Measurements from ENCODE around the gene PEPD.

Gene PEPD

DNA sequence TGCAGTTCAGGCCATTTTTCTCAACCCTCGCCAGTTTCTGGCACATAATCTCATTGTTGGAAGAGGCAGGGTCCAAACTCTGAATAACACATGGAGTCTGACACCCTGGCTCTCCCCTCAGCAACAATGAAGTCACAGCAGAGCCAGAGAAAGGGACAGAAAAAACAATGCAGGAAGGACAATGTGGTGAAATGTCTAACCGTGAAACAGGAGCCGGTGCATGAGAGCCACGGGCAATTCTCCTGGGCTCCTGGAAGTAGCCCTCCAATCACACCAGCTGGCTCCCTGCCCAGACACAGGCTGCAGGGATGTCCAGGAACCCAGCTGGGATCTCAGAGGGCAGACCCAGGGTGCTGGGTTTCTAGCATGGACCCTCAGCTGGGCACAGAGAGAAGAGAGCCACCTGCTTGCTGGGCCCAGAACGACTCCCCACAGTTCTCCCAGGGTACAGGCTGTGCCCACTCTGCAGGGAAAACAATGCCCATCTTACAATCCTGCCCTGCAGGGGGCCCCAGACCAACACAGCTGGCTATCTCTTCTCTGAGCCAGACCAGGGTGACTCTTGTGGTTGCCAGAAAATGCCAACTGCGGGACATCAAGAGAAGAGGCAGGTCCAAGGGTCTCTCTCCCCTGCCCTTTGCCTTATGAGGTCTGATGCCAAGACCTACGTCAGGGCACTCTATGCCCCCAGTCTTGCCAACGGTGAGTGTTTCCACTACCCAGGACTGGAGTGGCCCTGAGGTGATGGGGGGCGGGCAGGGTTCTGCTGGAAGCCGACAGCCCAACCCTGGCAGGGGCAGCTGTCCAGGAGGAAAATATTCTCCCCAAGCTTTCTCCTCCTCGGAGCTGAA, 83.5 kb downstream of the PEPD start:
- H3K36me3 Mint-ChIP-seq = peaks cover 6% of the 10 kb centered on the region
- H3K27ac Mint-ChIP-seq = no peak overlapping the region
- no peak overlapping the region for H3K4me3 Mint-ChIP-seq

DNA sequence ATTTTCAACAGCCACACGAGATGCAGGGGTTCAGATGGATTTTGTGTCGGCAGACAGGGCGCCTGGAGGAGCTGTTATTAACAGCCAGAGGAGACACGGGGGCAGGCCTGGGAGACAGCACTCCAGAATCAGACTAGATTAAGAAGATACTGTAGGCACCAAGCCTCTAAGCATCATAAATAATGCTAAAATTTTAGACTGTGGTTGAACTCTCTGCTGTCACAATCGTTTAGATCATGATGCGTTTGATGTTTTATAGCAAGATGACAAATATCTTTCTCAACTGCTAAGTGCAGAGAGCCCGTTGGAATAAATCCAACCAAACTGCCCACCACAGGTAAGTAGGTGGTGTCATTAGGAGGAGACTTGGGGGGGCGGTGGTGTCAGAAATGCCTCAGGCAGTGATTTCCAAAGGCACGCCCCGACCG, 84.2 kb downstream of the PEPD start:
- no peaks in the 10 kb centered on the region for H3K27me3 Mint-ChIP-seq
- DNase-seq (ENCODE audit: low spot score in 2 of 2) (no peak), ATAC-seq (ENCODE audit: low read depth) (no peak)
- H3K27ac Mint-ChIP-seq = no peak overlapping the region
- H3K36me3 Mint-ChIP-seq = peaks cover 4% of the 10 kb centered on the region
- H3K9me3 Mint-ChIP-seq = no peaks in the 10 kb centered on the region
- H3K4me1 Mint-ChIP-seq = no peaks in the 10 kb centered on the region
- no peak overlapping the region for H3K4me3 Mint-ChIP-seq

More for the DNA sequence above, 83.5 kb downstream of the PEPD start:
- no peaks in the 10 kb centered on the region for H3K4me1 Mint-ChIP-seq
- ATAC-seq (ENCODE audit: low read depth) = no peak
- H3K9me3 Mint-ChIP-seq = no peaks in the 10 kb centered on the region
- DNase-seq (ENCODE audit: low spot score in 2 of 2) = no peak
- H3K27me3 Mint-ChIP-seq = no peaks in the 10 kb centered on the region

DNA sequence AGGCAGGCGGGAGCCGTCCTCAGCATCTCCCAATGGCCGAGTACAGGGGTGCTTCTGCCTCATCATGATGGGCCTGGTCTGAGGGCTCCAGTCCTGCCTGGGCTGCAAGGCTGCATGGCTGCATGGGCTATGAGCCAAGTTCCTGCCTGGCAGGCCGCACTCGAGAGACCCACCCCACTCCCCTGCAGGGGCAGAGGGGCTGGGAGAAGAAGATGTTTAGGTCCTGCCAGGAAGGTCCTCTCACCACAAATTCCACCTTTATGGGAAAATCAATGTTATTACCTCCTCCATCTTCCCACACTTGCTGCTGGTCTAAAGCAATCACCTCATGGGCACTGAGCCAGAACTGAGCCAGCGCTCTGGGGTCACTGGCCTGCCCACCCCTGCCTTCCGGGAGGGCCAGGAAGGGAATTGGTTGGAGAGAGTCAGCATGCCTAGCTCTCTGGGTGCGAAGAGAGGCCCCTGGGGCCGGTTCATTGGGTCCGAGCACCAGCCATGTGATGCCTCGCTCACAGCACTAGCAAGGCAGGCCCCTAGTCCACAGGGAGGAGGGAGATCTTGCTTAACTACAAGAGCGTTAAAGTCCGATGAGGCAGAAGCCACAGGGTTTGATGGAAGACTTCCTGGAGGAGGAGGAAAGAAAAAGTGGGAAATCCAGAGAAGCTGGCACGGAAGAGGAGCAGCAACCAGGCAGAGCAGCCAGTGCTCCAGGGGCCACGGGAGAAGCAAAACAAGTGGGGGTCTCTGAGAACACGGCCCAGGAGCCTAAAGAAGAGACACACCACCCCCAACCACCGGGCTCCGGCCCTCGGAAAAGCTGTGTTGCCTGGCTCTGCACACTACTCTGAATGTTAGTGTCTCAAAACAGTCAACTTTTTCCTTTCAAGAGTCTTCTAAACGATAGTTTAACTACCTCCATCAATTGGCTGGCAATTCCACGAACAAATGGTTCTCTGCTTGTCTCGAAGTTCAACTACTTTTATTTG, 84.9 kb downstream of the PEPD start:
- Mint-ChIP-seq H3K4me3 (no peak overlapping the region), H3K4me1 (no peaks in the 10 kb centered on the region), H3K27ac (no peak overlapping the region), H3K9me3 (no peaks in the 10 kb centered on the region), H3K27me3 (no peaks in the 10 kb centered on the region), H3K36me3 (peaks cover 4% of the 10 kb centered on the region)
- DNase-seq (ENCODE audit: low spot score in 2 of 2) = no peak
- no peak for ATAC-seq (ENCODE audit: low read depth)

DNA sequence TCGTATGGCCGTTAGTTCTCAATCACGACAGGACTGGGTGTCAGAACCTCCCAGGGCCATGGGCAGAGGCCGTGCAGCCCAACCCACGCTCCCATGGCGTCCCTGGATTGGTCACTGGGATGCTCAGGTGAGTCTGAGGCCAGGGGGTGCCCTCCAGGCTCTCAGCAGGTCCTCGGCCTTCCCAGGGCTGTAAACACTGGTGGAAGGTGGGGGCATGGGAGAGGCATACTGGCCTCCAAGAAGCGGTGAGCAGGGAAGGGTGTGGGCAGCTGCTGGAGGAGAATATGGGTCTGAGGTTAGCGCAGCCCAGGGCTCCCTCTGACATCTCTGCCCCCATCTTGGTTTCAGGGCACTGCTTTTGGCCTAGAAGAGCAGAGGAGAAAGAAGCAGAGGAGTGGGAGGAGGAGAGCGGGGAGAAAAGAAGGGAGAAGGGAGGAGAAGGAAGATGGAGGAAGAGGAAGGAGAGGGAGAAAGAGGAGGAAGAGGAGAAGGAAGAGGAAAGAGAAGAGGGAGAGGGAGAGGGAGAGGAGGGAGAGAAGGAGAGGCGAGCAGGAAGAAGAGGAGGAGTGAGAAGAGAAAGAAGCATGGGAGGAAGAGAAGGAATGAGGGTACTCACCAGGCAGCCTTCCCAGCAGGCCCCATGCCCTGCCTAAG, 85.8 kb downstream of the PEPD start:
- no peak for ATAC-seq (ENCODE audit: low read depth)
- H3K27me3 Mint-ChIP-seq = no peaks in the 10 kb centered on the region
- H3K4me3 Mint-ChIP-seq = no peak overlapping the region
- H3K9me3 Mint-ChIP-seq = no peaks in the 10 kb centered on the region
- H3K36me3 Mint-ChIP-seq = peaks cover 4% of the 10 kb centered on the region
- no peak for DNase-seq (ENCODE audit: low spot score in 2 of 2)
- peaks cover 2% of the 10 kb centered on the region for H3K4me1 Mint-ChIP-seq
- no peak overlapping the region for H3K27ac Mint-ChIP-seq

DNA sequence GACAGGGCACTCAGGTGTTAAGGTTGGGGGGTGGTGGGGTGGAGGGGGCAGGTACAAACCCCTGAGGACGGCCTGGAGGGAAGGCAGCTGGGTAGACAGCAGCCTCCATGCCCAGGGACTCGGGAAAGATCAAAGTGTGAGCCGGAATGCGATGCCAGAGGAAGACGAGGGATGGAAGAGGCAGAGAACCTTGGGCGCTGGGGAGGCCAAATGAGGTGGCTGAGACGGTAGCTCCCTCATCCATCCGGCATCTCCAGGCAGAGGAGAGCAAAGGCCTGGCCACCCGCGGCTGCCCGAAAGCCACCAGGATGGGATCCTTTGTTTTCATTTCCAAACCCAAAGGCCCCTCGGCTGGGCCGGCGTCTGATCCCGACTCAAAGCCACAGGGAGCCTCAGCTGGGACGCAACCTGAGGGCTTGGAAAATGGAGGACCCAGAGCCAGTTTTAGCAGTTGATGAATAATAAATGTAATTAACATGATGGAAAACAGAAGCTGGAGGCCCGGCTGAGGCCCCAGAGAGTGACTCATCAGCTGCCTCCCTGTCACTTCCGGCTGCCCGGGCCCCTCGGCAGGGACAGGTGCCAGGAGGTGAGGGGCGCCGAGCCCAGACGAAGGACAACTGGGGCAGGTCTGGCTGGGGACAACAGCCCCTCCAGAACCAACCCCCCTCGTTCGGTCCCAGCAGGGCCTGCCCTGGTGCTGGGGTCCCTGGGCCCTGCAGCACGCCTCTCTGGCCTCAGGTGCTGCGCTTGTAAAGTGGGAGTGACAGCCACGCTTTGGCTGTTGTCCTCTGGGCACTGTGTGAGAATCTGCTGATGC, 86.5 kb downstream of the PEPD start:
- no peaks in the 10 kb centered on the region for H3K27me3 Mint-ChIP-seq
- no peak for ATAC-seq (ENCODE audit: low read depth)
- no peaks in the 10 kb centered on the region for H3K9me3 Mint-ChIP-seq
- H3K4me3 Mint-ChIP-seq = no peak overlapping the region
- H3K36me3 Mint-ChIP-seq = peaks cover 4% of the 10 kb centered on the region
- DNase-seq (ENCODE audit: low spot score in 2 of 2) = no peak
- H3K27ac Mint-ChIP-seq = no peak overlapping the region
- peaks cover 3% of the 10 kb centered on the region for H3K4me1 Mint-ChIP-seq

GRCh38 chr19:33434069-33434885, 87.3 kb downstream of the PEPD start:
- Mint-ChIP-seq H3K36me3 (peaks cover 4% of the 10 kb centered on the region), H3K9me3 (no peaks in the 10 kb centered on the region), H3K27ac (no peak overlapping the region), H3K4me1 (peaks cover 3% of the 10 kb centered on the region), H3K27me3 (no peaks in the 10 kb centered on the region), H3K4me3 (no peak overlapping the region)
- DNase-seq (ENCODE audit: low spot score in 2 of 2) (no peak), ATAC-seq (ENCODE audit: low read depth) (no peak)

GRCh38 chr19:33432446-33433170, 89.0 kb downstream of the PEPD start:
- DNase-seq (ENCODE audit: low spot score in 2 of 2) = no peak
- ATAC-seq (ENCODE audit: low read depth) = no peak
- Mint-ChIP-seq H3K4me3 (no peak overlapping the region), H3K27me3 (no peaks in the 10 kb centered on the region), H3K36me3 (peaks cover 4% of the 10 kb centered on the region), H3K9me3 (no peaks in the 10 kb centered on the region), H3K4me1 (peaks cover 3% of the 10 kb centered on the region), H3K27ac (no peak overlapping the region)

DNA sequence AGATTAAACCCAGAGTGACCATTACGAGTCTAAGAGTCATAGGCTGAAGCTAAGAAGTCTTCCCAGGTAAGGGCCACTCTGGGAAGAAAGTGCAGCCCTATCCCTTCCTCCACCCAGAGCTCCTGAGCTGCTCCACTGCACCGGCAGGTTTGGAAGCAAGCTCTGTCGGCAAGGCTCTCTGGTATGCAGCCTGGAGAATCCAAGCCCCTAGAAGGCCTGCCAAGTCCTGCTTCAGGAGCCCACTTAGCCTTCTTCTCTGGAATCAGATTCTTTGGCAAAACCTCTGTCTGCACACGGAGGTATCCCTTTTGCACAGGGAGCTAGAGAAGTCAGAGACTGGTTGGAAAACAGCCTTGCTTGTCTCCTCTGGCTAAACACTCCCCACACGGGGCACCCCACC, 89.6 kb downstream of the PEPD start:
- no peak for ATAC-seq (ENCODE audit: low read depth)
- Mint-ChIP-seq H3K9me3 (no peaks in the 10 kb centered on the region), H3K36me3 (peaks cover 4% of the 10 kb centered on the region), H3K27me3 (no peaks in the 10 kb centered on the region), H3K4me3 (no peak overlapping the region), H3K4me1 (peaks cover 3% of the 10 kb centered on the region), H3K27ac (no peak overlapping the region)
- DNase-seq (ENCODE audit: low spot score in 2 of 2) = no peak

GRCh38 chr19:33430674-33431277, 90.8 kb downstream of the PEPD start:
- ATAC-seq (ENCODE audit: low read depth) = peak; percentile 76
- H3K4me3 Mint-ChIP-seq = no peak overlapping the region
- H3K4me1 Mint-ChIP-seq = peaks cover 3% of the 10 kb centered on the region
- peak; percentile 36 to 45 for DNase-seq (ENCODE audit: low spot score in 2 of 2)
- H3K27ac Mint-ChIP-seq = no peak overlapping the region
- H3K27me3 Mint-ChIP-seq = no peaks in the 10 kb centered on the region
- peaks cover 1% of the 10 kb centered on the region for H3K36me3 Mint-ChIP-seq
- H3K9me3 Mint-ChIP-seq = no peaks in the 10 kb centered on the region

GRCh38 chr19:33429891-33430673, 91.5 kb downstream of the PEPD start:
- Mint-ChIP-seq H3K27ac (no peak overlapping the region), H3K27me3 (no peaks in the 10 kb centered on the region), H3K4me1 (peaks cover 3% of the 10 kb centered on the region), H3K36me3 (peaks cover 1% of the 10 kb centered on the region), H3K9me3 (no peaks in the 10 kb centered on the region), H3K4me3 (no peak overlapping the region)
- peak; percentile 35 for ATAC-seq (ENCODE audit: low read depth)
- no peak for DNase-seq (ENCODE audit: low spot score in 2 of 2)

GRCh38 chr19:33428627-33429125, 92.9 kb downstream of the PEPD start:
- Mint-ChIP-seq H3K4me3 (no peak overlapping the region), H3K9me3 (no peaks in the 10 kb centered on the region), H3K27ac (no peak overlapping the region), H3K27me3 (no peaks in the 10 kb centered on the region), H3K4me1 (peaks cover 3% of the 10 kb centered on the region), H3K36me3 (peaks cover 3% of the 10 kb centered on the region)
- DNase-seq (ENCODE audit: low spot score in 2 of 2) (no peak), ATAC-seq (ENCODE audit: low read depth) (no peak)

Data from memory B cell (primary cell).